Astrocyte (in vitro differentiated cells and primary cell): ENCODE measurements around the gene OR4E1. TPM values are rescaled to one million over a fixed set of nuclear protein-coding genes. Genes with fewer than 3 reads are reported as not detected.

Source experiments
- DNase-seq: peaks from one replicate; pipeline ENCODE4 v3.0.0-alpha.2; 2010; ENCODE audit warnings: low read depth
- FAIRE-seq: peaks from 2 replicates; lab custom pipeline; 2011; peaks lifted over from hg19 to GRCh38; lab: Jason Lieb, UNC
- H2AFZ ChIP-seq: 2 replicates; pipeline ENCODE4 v1.6.0; 2012; ENCODE audit warnings: low read depth, low read length, inconsistent platforms
- H3K27ac ChIP-seq: 2 replicates; pipeline ENCODE4 v1.5.1; 2011; ENCODE audit warnings: low read depth, low read length, inconsistent platforms
- H3K27me3 ChIP-seq: 2 replicates; pipeline ENCODE4 v1.6.0; 2011; ENCODE audit warnings: low read length, inconsistent platforms; ENCODE audit not compliant: insufficient read depth
- H3K36me3 ChIP-seq: 2 replicates; pipeline ENCODE4 v1.5.1; 2011; ENCODE audit warnings: low read length, inconsistent platforms; ENCODE audit not compliant: insufficient read depth
- H3K4me1 ChIP-seq: 2 replicates; pipeline ENCODE4 v1.5.1; 2011; ENCODE audit warnings: low read length, inconsistent platforms; ENCODE audit not compliant: insufficient read depth
- H3K4me2 ChIP-seq: 2 replicates; pipeline ENCODE4 v1.6.0; 2012; ENCODE audit warnings: low read length, inconsistent platforms
- H3K4me3 ChIP-seq: 2 replicates; pipeline ENCODE4 v1.5.1; 2011; ENCODE audit warnings: low read depth, mild to moderate bottlenecking, low read length, inconsistent platforms; ENCODE audit not compliant: insufficient read depth
- H3K79me2 ChIP-seq: 2 replicates; pipeline ENCODE4 v1.6.0; 2012; ENCODE audit warnings: mild to moderate bottlenecking, low read length, inconsistent platforms; ENCODE audit not compliant: insufficient read depth
- H3K9ac ChIP-seq: 2 replicates; pipeline ENCODE4 v1.6.0; 2012; ENCODE audit warnings: mild to moderate bottlenecking, low read length, inconsistent platforms
- H3K9me3 ChIP-seq: 2 replicates; pipeline ENCODE4 v1.5.1; 2012; ENCODE audit warnings: low read depth, mild to moderate bottlenecking, low read length, inconsistent platforms; ENCODE audit not compliant: insufficient read depth
- H4K20me1 ChIP-seq: 2 replicates; pipeline ENCODE4 v1.6.0; 2012; ENCODE audit warnings: low read length, inconsistent platforms; ENCODE audit not compliant: insufficient read depth
- H3K27ac Mint-ChIP-seq: one replicate; pipeline ENCODE4 v1.8.0; 2021; ENCODE audit warnings: mild to moderate bottlenecking, mixed read lengths; ENCODE audit not compliant: unreplicated experiment
- H3K27me3 Mint-ChIP-seq: one replicate; pipeline ENCODE4 v1.8.0; 2021; ENCODE audit warnings: low read depth, mixed read lengths; ENCODE audit not compliant: unreplicated experiment
- H3K36me3 Mint-ChIP-seq: one replicate; pipeline ENCODE4 v1.8.0; 2021; ENCODE audit warnings: low read depth, mixed read lengths; ENCODE audit not compliant: unreplicated experiment
- H3K4me1 Mint-ChIP-seq: one replicate; pipeline ENCODE4 v1.8.0; 2021; ENCODE audit warnings: low read depth, mixed read lengths; ENCODE audit not compliant: unreplicated experiment
- H3K4me3 Mint-ChIP-seq: one replicate; pipeline ENCODE4 v1.8.0; 2021; ENCODE audit warnings: mild to moderate bottlenecking, moderate library complexity, mixed read lengths; ENCODE audit not compliant: unreplicated experiment
- H3K9me3 Mint-ChIP-seq: one replicate; pipeline ENCODE4 v1.8.0; 2021; ENCODE audit warnings: mild to moderate bottlenecking, mixed read lengths; ENCODE audit not compliant: unreplicated experiment
- CTCF ChIP-seq: IDR thresholded peaks from 2 replicates; pipeline ENCODE4 v1.5.1; 2011; ENCODE audit warnings: low read depth, mild to moderate bottlenecking, inconsistent platforms, low read length, moderate library complexity; ENCODE audit not compliant: insufficient read depth
- EZH2 ChIP-seq: IDR thresholded peaks from 2 replicates; pipeline ENCODE4 v1.6.1; 2012; ENCODE audit warnings: mild to moderate bottlenecking, low read length, inconsistent platforms; ENCODE audit not compliant: insufficient read depth
- total RNA-seq: library from RNA; stranded (reverse); gene quantifications from 2 replicates; pipeline ENCODE4 v1.2.1, GENCODE V29; 2021

Gene OR4E1
- total RNA-seq, 1 donor from 2014 or later = not detected

DNA sequence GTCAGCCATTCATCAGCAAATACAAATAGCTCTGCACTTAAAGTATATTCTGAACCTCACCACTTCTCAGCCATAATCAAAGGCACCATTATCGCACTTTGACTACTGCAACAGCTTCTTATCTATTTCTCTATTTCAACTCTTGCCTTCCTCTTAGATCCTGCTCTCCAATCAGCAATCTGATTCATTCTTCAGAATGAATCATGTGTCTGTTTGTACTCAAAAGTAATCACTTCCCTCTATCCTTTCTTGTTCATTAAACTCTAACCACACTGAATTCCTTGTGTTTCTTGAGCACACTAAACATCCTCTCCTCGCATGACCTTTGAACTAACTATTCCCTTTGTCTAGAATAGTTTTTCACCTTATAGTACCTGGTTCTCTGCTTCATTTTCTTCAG lies 12.8 kb upstream of the OR4E1 start:
- DNase-seq (no peak), FAIRE-seq (no peak)
- no peaks in the 10 kb centered on the region for H3K36me3 ChIP-seq
- H3K27me3 ChIP-seq = peaks cover 2% of the 10 kb centered on the region
- H3K9ac ChIP-seq = no peak overlapping the region
- H3K4me2 ChIP-seq = no peak overlapping the region
- TF ChIP-seq CTCF (no peak), EZH2 (no peak)
- peaks cover 4% of the 10 kb centered on the region for H3K9me3 Mint-ChIP-seq
- no peaks in the 10 kb centered on the region for H3K27me3 Mint-ChIP-seq
- no peaks in the 10 kb centered on the region for H3K36me3 Mint-ChIP-seq
- no peaks in the 10 kb centered on the region for H3K4me1 ChIP-seq
- no peak overlapping the region for H3K27ac Mint-ChIP-seq
- H3K4me1 Mint-ChIP-seq = peaks cover 5% of the 10 kb centered on the region
- H3K79me2 ChIP-seq = no peaks in the 10 kb centered on the region
- H3K27ac ChIP-seq = no peak overlapping the region
- no peaks in the 10 kb centered on the region for H4K20me1 ChIP-seq
- H2AFZ ChIP-seq = no peak overlapping the region
- H3K4me3 Mint-ChIP-seq = no peak overlapping the region
- no peak overlapping the region for H3K4me3 ChIP-seq
- H3K9me3 ChIP-seq = no peaks in the 10 kb centered on the region

DNA sequence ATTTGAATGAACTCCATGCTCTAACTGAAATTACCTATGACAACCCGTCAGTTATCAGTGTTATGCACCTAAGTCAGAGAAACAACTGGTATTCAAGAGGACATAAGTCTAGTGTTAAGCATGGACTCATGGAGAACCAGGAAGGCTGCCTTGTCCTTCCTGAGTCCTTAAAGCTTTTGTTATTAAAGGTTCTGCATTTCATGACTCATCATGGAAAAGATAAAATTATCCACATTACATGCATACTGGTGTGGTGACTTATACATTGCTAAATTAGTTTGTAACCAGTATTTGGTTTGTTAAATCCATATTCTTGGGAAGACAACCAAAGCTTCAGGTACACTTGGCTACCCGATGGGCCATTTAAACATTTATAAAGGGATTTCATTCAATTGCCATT lies 6.5 kb upstream of the OR4E1 start:
- Histone ChIP-seq H3K79me2 (no peaks in the 10 kb centered on the region), H4K20me1 (no peaks in the 10 kb centered on the region), H3K9me3 (no peaks in the 10 kb centered on the region), H3K27me3 (no peaks in the 10 kb centered on the region), H3K36me3 (no peaks in the 10 kb centered on the region), H3K27ac (peak overlapping the region; percentile 21), H3K4me3 (no peak overlapping the region), H2AFZ (no peak overlapping the region), H3K4me2 (peak overlapping the region; percentile 39), H3K9ac (no peak overlapping the region), H3K4me1 (peaks cover 3% of the 10 kb centered on the region)
- Mint-ChIP-seq H3K9me3 (peaks cover 3% of the 10 kb centered on the region), H3K4me1 (peaks cover 13% of the 10 kb centered on the region), H3K27me3 (no peaks in the 10 kb centered on the region), H3K4me3 (no peak overlapping the region), H3K27ac (peak overlapping the region; percentile 22), H3K36me3 (no peaks in the 10 kb centered on the region)
- peak; percentile 0 for DNase-seq
- TF ChIP-seq EZH2 = no peak
- TF ChIP-seq CTCF = no peak
- peak; percentile 58 for FAIRE-seq

GRCh38 chr14:21675566-21675965 lies 1.9 kb upstream of the OR4E1 start:
- peaks cover 11% of the 10 kb centered on the region for H3K4me1 Mint-ChIP-seq
- H3K9me3 Mint-ChIP-seq = peaks cover 3% of the 10 kb centered on the region
- H3K27ac Mint-ChIP-seq = no peak overlapping the region
- no peaks in the 10 kb centered on the region for H3K27me3 Mint-ChIP-seq
- Histone ChIP-seq H3K9ac (no peak overlapping the region), H3K79me2 (no peaks in the 10 kb centered on the region), H3K4me1 (peaks cover 3% of the 10 kb centered on the region), H2AFZ (no peak overlapping the region), H3K9me3 (no peaks in the 10 kb centered on the region), H3K27ac (no peak overlapping the region), H4K20me1 (no peaks in the 10 kb centered on the region), H3K36me3 (no peaks in the 10 kb centered on the region), H3K4me3 (no peak overlapping the region), H3K4me2 (no peak overlapping the region), H3K27me3 (no peaks in the 10 kb centered on the region)
- no peaks in the 10 kb centered on the region for H3K36me3 Mint-ChIP-seq
- FAIRE-seq = no peak
- TF ChIP-seq CTCF (no peak), EZH2 (no peak)
- no peak overlapping the region for H3K4me3 Mint-ChIP-seq
- DNase-seq = no peak
